CD4-positive, alpha-beta T cell treated with Interleukin-17A for 4 hours (primary cell): ENCODE results near the gene ANKLE1.

Experiments
- DNase-seq: peaks from one replicate; pipeline ENCODE4 v3.0.0-alpha.2; 2020; ENCODE audit warnings: mixed read lengths

ANKLE1 gene

DNA sequence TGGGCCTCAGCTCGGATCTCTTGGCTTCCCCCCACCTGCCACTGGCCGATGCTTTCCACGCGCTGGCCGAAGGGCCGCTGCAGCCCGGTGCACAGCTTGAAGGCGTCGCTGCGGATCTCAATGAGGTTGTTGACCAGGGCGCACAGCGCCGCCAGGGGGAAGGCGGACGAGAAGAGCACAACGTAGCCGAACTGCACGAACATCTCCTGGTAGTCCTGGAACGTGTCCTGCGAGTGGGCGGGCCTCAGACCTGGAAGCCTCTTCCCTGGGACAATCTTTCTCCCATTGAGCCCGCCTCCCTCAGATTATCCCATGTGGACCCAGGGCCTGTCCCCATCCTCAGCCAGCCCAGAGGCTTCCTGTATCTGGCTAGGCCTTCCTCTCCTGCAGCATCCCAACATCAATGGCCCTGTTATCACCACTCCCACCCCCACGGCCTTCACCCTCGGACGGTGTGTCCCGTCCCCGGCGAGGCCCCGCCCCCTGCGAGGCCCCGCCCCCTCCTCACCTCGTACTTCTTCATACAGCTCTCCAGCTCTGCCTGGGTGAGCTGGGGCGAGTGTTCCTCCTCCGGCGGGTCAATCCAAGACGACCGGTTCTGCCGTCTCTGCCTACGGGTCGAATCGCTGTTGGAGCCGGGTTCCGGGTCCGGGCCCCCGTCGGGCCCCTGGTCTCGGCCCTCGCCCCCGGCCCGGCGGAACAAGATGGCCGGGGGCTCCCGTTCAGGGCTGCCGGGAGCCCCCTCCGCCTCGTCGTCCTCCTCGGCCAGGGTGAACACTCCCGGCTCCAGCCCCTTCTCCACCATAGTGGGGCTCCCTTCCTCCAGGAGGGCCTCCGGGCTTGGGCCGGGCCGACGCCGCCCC lies 46.2 kb downstream of the ANKLE1 start:
- peak; percentile 84 for DNase-seq

DNA sequence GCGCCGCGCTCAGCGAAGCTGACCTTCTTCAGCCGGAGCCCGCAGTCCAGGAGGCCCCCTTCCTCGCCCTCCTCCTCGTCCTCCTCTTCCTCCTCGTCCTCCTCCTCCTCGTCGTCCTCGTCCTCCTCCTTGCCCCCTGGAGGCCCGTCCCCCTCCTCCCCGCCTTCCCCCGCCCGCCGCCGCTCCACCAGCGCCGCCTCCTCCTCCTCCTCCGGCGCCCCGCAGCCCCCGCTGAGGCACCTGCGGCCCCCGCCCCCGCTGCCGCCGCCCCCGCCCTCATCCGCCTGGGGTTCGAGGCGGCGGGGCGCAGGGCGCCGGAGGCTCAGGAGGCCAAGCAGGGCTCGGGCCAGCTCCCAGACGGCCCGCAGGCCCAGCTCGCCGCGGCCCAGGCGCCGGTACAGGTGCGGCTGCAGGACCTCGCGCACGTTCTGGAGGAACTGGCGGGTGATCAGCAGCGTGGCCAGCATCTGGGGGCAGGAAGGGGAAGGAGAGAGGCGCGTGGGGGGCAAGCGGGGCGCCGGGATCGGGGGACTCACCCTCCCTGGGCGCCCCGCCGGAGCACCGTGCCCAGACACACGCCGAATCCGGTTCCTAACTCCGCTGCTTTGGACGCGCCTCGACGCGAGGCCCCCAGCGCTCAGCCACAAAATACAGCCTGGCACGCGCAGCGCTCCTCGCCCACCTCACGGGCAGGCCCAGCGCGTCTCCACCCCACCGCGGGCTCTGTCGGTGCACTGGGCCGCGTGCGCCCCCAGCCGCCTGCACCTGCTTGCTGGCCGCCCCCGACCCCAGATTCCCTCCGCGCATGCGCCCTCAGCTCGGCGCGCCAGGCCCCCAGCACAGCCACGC lies 47.0 kb downstream of the ANKLE1 start:
- DNase-seq, result peak; percentile 77

DNA sequence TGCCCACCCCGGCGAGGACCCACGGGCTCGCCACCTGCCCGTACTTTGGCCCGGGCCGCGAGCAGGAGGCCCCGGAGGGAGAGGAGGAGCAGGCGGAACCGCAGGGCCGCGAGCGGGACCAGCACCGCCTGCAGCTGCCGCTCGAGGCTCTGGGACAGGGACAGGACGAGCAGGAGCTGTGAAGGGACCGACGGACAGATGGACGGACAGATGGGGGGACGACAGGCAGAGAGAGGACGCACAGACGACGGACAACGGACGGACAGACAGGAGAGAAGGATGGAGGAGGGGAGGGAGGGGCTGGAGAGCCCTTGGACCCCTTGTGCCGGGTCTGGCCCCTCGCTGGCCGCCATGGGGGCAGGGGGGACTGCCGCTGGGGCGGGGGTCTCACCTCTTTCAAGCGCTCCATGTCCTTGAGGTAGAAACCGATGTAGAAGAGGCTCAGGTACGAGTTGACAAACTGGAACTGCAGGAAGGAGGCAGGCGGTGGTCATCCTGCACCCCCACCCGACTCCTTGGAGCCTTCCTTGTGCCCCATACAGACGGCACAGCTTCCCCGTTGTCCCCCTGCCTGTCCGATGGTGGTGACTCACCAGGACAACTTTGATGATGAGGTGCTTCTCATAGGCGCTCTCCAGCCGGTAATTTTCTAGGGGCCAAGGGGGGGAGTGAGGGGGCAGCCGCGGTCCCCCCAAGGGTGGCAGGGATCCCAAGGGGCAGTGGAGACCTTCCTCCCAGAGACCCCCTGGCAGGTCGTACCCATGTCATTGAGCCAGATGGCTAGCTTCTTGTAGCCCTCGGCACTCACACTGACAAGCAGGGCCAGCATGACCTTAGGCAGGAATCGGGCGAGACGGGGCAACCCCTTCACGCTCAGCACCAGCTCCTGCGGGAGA lies 47.9 kb downstream of the ANKLE1 start:
- no peak for DNase-seq

DNA sequence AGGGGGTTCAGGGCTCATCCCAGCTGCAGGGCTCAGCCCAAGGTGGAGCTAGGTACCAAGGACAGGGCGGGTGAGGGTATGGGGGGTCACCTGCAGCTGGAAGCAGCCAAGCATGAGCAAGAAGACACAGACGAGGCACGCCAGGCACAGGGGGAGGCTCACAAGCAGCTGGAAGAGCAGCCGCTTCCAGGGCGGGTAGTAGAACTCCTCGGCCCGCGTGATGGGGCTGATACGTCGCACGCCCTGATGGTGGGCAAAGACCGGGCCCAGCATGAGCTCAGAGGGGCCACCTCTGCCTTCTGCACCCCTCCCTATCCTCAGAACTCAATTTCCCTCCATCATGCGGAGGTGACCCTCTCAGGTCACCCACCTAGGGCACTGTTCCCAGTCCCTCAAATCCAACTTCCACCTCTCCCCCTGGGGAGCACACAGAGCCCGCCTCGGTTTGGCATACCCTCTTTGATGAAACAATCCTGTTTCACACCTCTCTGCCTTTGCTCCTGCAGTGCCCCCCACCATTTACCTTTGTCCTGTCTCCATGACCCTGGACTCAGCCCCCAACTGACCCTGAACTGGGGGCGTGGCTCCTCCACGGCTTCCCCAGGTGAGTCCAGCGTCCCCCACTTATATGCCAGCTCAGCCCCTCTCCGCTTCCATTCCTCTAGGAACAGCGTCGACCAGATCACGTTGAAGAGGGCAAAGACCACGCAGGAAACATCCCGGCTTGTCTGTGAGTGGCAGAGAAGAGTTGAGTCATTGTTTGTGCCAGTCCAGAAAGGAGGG lies 48.8 kb downstream of the ANKLE1 start:
- no peak for DNase-seq

DNA sequence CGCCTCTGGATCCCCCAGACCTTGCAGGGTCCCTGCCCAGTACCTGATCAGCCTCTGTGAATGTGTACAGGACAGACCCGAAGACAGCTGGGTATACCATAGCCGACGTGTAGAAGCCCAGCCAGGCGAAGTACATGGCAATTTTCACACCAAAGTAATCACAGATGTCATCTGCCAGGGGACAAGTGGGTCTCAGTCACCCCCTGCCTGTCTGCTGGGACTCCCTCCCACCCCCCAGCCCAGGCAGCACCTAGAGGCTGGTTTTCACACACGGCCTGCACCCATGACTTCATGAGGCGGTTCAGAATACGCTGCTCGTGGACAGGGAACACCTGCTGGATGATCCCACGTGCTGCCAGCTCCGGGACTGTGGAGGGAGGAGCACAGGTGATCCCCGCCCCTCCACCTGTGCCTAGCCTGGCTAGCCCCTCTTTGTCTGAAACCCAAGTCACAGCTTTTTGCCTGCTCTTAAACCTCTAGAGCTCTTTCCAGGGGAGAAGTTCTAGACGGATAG lies 49.4 kb downstream of the ANKLE1 start:
- no peak for DNase-seq

DNA sequence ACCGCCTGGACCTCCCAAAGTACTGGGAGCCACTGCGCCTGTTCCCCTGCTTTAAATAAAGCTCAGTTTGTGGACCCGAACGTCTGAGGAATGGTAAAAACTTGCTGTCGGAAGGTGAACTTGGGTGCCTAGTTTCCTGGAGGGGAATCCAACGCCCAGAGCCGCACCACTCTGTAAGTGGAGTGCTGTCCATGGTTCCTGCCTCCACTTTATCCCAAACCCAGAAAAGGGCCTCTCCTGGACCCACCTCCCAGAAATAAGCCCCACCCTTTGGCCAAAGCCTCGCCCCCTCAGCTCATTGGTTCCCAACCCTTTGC lies 50.6 kb downstream of the ANKLE1 start:
- DNase-seq, result no peak

DNA sequence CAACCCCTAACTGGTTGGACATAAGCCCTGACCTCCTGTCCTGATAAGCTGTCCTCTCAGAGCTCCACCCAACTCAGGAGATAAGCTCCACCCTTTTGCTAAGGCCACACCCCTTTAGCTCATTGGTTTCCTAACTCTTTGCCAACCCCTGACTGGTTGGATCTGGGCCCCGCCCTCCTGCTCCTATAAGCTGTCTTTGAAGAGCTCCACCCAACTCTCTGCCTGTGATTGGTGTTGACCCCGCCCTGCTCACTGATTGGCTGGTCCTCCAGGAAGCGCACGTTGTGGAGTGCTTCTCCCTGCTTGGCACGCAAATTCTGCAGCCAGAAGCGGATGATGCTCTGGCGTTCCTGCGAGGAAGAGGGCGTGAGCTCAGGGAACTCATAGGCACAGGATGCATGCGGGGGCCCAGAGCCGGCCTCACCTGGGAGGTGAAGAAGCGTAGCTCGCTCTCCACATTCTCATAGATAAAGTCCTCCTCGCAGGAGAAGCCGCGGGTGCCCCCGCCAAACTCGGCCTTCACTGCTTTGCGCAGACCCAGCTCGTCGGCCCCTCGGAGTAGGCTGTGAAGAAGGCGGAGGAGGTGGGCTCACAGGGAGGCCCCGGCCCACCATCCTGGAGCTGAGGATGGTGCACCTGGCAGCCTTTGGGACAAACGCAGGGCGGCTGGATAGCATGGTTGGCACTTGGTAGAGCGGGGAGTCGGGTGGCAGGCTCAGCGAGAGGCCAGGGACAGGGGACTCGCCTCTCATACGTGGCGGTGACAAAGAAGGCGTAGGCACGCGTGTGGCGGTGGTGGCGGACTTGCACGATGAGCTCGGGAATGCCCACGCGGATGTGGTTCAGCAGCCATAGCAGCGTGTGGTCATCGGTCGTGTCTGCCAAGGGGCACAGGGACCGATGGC lies 51.2 kb downstream of the ANKLE1 start:
- DNase-seq, result no peak

DNA sequence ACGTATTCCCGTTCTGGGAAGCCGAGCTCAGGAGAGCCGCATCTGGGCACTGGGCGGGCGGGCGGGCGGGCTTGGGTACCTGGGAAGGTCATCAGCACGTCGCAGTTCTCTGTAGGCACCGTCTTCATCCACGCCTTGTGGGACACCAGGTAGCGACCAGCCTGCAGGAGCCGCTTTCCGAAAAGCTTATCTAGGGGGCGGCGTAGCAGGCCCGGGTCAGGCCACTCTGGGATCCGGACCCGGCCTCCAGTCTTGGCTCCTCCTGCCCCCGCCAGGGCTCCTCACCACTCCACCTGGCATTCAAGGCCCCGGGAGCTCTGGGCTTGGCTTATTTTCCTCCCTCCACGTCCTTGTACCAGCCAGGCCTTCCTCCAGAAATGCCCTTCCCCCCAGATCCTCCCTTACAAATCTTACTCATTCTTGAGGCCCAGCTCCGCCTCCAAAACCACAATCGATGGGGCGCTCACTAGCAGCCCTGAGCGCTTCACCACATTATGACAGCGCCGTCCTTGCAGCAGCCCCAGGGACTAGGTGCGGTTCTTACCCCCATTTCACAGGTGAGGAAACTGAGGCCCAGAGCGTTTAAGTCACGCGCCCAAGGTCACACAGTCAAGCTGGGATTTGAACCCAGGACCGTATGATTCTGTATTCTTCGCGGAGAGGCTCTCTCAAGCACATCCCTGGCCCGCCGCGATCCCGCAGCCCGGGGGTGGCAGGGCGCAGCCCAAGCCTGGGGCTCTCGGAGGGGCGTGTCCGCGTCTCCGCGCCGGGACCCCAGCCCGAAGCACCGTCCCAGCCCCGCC lies 52.1 kb downstream of the ANKLE1 start:
- peak; percentile 89 for DNase-seq

DNA sequence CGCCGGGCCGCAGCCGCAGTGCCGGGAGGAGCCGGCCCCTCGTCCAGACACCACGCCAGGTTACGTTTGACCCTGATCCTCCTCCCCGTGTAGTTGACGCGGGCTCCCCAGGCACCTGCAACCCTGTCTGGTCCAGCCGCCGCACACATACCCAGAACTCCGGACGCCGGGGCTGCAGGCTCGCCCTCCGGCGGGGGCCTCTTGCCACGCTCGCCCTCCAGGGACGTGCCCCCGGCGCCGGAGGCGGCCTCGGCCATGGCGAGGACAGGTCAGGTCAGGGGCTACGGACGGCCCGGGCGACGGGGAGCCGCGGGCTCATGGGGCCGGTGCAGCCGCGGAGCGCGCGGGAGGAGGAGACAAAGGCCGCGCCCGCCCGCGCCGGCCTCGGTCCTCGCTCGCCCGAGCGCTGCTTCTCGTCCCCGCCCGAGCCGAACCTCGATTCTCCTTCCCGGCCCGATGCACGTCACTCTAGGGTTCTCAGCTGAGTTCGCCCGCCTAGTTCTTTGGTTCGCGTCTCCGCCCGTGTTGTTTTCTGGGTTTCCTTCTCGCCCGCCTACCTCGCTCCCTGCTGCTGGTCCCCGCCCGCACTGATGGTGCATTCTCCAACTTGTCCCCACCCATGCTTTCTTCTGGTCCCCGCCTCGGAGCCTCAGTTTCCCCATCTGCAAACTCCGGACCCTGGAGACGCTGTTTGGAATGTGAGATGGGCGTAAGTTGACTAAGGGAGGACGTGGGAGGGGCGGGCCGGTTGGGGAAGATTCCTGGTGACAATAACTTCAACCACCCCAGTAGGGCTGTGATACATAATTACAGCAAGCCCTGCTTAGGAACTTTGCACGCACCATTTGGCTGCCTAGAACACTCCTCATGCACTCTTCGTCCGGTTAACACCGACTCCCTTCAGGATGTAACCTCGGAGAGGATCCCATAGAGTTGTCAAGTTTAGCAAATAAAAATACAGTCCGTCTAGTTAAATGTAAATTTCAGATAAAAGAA lies 53.0 kb downstream of the ANKLE1 start, which contains the start of gene ANO8:
Gene ANO8 (minus strand): TSS at position 442 of the 996 bp plus-strand sequence. CDS start 185 bp downstream, at position 257.
- peak; percentile 95 for DNase-seq

DNA sequence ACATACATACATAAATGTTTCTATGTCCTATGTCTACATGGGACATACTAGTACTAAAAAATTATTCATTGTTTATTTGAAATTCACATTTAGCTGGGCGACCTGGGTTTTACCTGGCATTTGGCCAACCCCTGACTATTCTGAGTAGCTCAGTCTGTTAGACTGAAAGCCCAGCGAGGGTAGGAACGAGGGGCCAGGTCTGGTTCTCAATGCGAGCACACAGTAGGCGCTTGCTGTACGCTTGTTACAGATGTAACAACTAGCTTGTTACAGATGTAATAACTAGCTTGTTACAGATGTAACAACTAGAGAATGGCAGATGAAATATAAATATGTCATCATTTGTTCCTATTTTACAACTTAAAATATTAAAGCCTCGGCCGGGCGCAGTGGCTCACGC lies 53.9 kb downstream of the ANKLE1 start:
- DNase-seq, result no peak
